Epidermal melanocyte (primary cell): ENCODE data around the gene LRP5.
"Not testable (repeated sequence)": the region's sequence is repeated elsewhere in the genome, so short reads cannot be mapped to it uniquely, and the experiment has no call there.

Experiments used
- DNase-seq: peaks from one replicate; pipeline ENCODE4 v3.0.0; 2011; ENCODE audit warnings: low spot score; ENCODE audit not compliant: insufficient read length

LRP5 gene

DNA sequence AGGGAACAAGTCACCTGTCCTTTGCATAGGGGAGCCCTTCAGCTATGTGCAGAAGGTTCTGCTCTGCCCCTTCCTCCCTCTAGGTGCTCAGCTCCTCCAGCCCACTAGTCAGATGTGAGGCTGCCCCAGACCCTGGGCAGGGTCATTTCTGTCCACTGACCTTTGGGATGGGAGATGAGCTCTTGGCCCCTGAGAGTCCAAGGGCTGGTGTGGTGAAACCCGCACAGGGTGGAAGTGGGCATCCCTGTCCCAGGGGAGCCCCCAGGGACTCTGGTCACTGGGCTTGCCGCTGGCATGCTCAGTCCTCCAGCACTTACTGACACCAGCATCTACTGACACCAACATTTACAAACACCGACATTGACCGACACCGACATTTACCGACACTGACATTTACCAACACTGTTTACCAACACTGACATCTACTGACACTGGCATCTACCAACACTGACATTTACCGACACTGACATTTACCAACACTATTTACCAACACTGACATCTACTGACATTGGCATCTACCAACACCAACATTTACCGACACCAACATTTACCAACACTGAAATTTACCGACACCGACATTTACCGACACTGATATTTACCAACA lies 76.3 kb downstream of the LRP5 start:
- DNase-seq = no peak

DNA sequence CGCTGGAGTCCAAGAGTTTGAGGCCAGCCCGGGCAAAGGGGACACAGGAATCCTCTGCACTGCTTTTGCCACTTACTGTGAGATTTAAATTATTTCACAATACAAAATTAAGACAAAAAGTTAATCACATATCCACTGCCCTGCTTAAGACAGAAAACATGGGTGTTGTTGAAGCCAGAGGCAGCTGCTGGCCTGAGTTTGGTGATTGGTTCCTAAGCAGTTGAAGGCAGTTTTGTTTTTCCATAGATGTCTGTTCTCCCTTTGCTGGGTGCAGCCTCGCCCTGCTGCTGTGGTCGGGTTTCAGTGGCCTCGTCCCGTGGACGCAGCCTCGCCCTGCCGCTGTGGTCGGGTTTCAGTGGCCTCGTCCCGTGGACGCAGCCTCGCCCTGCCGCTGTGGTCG lies 77.9 kb downstream of the LRP5 start:
- DNase-seq = no peak

DNA sequence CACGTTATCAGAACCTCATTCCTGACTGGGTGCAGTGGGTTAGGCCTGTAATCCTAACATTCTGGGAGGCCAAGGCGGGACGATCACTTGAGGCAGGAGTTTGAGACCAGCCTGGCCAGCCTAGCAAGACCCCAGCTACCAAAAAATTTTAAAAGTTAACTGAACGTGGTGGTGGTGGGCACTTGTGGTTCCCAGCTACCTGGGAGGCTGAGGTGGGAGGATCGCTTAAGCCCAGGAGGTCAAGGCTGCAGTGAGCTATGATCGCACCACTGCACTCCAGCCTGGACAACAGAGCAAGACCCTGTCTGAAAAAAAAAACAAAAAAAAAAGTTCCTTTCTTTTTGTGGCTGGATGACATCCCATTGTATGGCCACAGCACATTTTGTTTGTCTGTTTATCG lies 80.4 kb downstream of the LRP5 start:
- DNase-seq = no peak

DNA sequence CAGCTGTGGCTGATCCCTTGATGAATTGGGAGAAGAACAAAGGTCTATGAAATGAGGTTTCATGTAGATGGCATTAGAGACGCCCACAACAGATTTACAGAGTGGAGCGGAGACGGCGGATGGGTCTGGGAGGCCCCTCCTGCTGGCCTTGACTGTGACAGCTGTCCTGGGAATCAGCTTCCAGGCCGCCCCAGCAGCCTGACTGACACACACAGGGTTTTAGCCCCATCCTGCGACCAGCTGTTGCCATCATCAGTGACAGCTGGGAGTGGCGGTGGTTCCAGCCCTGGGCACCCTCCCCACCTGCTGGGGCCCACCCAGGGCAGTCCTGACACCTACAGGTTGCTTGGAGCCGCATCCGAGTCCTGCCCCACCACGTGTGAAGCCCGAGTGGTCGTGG lies 84.1 kb downstream of the LRP5 start:
- DNase-seq = no peak

DNA sequence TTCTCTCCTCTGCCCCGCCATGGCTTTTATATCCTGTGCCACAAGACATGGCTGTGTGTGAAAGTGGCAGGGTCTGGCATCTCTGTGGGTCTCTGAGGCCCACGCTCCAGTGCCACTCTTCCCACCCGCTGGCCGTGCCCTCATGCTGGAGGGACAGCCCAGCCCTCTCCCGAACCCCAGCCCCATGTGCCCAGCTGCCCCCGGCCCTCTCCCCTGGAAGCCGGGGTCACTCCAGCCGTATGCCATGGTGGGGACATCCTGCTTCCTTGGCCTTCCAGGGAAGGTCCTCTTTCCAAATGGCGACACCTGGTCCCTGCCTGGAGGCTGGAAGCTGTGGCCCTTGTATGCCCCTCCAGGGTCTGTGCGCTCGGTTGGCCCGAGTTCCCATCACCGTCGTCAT lies 84.9 kb downstream of the LRP5 start:
- DNase-seq = no peak

DNA sequence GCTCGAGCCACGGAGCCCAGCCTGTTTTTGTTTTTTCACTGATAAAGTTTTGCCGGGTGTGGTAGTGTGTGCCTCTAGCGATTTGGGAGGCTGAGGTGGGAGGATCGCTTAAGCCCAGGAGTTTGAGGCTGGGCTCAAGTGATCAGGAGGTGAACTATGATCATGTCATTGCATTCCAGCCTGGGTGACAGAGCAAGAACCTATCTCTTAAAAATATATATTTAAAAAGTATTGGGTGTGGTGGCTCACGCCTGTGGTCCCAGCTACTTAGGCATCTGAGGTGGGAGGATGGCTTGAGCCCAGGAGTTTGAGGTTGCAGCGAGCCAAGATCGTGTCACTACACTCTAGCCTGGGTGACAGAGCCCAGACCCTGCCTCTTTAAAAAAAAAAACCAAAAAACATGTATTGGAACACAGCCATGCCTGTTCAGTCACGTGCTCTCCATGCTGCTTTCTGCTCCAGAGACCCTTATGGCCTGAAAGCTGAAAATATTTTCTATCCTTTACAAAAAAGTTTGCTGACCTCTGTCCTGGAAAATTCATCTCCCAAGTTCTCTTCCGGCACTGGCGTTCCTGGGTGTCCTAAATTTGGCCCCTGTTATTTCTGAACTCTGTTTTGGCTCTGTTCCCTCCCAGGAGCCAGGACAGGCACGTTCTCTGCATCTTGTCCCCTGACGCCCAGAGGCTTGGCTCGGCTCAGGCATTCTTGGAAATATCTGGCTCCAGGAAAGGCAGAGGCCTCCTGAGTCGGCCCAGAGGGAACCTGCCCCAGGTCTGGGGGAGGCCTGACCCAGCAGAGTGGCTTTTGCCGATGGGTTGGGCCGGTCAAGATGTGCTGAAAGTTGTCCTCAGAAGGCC lies 86.8 kb downstream of the LRP5 start:
- DNase-seq = no peak

DNA sequence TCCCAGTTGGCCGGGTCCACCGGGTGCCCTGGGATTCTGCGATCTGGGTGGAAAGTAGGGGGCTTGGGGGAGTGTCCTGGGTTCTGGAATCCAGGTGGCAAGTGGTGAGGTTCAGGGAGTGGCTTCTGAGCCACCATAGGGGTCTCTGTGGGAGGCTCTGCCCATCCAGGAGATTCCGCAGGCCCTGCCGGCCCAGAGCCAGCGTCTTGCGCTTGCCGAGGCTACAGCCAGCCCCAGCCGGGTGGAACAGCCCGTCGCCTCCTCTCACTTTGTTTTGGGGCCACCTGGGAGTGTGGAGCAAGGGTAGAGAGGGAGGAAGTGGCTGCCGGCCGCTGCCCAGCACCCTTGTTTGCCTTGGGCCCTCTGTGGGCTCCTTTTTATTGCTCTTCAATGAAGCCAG lies 87.5 kb downstream of the LRP5 start:
- no peak for DNase-seq

DNA sequence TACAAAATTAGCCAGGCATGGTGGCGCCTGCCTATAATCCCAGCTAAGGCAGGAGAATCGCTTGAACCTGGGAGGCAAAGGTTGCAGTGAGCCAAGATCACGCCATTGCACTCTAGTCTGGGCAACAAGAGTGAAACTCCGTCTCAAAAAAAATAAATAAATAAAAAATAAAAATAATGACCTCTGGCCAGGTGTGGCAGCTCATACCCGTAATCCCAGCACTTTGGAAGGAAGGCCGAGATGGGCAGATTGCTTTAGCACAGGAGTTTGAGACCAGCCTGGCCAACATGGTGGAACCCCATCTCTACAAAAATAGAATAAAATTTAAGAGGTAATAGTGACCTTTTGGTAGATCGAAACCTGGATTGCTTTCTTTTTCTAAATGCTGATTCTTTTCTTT lies 88.2 kb downstream of the LRP5 start:
- not testable (repeated sequence) for DNase-seq

DNA sequence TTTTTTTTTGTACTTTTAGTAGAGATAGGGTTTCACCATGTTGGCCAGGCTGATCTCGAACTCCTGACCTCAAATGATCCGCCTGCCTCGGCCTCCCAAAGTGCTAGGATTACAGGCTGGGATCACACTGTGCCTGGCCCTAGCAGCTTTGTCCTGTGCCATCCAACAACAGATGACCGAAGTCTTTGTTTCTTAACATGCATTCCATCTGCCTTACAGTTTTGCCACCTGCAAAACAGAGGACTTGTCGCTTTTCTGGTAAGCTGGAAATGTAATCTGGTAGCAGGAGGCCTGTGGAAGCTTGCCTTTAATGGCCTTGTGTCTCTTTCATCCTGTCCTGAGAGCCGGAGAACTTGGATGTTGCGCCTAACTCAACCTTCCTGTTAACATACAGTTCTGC lies 89.5 kb downstream of the LRP5 start:
- no peak for DNase-seq

DNA sequence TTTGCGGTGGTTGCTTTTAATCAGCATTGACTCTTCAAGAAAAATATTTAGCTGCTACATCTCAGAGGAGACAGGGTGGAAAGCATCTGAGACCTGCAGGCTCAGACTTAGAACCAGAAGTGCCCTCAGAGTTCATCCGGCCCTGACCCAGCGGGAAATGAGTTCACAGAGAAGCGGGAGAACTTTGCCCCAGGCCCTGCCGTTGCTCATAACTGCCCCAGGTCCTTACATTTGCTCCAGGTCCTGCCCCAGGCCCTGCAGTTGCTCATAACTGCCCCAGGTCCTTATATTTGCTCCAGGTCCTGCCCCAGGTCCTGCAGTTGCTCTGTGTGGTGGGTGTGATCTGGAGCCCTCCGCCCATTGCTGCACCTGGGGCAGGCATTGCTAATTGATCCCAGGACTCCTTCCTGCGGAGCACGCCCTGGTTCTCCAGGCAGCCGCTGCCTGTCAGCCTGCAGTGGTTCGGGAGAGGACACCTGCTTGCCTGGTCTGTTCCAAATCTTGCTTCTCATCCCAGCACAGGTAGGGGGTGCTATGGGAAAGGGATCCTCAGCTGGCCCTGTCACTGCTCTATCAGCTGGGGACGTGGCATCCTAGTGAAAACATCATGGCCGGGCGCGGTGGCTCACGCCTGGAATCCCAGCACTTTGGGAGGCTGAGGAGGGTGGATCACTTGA lies 90.1 kb downstream of the LRP5 start:
- no peak for DNase-seq

DNA sequence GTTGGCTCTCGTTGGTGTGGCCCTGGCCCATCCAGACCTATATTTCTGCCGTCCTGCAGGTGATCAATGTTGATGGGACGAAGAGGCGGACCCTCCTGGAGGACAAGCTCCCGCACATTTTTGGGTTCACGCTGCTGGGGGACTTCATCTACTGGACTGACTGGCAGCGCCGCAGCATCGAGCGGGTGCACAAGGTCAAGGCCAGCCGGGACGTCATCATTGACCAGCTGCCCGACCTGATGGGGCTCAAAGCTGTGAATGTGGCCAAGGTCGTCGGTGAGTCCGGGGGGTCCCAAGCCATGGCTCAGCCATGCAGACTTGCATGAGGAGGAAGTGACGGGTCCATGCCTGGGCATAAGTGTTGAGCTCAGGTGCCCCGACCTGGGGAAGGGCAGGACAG lies 91.0 kb downstream of the LRP5 start:
- DNase-seq = no peak

DNA sequence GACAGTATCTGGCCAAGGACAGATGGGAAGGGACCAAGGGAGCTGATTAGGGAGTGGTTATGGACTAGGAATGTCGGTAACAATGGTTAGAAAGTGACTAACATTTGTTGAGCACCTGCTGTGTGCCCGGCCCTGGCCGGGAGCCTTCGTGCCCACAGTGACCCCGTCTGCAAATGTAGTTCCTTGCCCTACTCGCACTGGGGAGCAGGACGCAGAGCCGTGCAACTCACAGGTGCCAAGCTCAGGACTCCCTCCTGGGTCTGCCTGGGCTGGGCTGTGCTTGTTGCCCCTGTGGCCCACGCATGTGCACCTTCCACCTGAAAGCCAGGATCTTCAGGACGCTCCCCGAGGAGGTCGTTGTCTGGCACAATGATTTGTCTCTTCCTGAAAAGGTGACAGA lies 91.4 kb downstream of the LRP5 start:
- DNase-seq = no peak

DNA sequence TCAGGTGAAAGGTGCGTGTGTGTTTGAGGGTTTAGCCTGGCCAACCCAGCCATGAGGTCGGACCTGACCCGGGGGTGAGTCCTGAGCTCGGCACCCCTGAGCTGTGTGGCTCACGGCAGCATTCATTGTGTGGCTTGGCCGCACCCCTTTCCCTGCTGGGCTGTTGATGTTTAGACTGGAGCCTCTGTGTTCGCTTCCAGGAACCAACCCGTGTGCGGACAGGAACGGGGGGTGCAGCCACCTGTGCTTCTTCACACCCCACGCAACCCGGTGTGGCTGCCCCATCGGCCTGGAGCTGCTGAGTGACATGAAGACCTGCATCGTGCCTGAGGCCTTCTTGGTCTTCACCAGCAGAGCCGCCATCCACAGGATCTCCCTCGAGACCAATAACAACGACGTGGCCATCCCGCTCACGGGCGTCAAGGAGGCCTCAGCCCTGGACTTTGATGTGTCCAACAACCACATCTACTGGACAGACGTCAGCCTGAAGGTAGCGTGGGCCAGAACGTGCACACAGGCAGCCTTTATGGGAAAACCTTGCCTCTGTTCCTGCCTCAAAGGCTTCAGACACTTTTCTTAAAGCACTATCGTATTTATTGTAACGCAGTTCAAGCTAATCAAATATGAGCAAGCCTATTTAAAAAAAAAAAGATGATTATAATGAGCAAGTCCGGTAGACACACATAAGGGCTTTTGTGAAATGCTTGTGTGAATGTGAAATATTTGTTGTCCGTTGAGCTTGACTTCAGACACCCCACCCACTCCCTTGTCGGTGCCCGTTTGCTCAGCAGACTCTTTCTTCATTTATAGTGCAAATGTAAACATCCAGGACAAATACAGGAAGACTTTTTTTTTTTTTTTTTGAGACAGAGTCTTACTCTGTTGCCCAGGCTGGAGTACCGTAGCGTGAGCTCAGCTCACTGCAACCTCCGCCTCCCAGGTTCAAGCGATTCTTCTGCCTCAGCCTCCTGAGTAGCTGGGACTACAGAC lies 94.2 kb downstream of the LRP5 start:
- DNase-seq = no peak

DNA sequence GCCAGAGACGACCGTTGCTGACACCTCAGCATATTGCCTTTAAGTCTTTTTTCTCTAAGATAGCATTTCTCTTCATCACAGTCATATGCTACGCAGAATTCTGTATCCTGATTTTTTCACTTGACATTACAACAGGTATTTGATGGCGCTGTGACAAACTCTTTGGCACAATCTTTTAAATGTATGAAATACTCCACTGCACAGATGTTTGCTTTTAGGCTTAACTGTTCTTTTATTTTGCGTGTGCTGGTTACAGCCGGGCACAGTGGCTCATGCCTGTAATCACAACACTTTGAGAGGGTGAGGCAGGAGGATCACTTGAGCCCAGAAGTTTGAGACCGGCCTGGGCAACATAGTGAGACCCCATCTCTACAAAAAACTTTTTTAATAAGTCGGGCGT lies 96.1 kb downstream of the LRP5 start:
- no peak for DNase-seq

DNA sequence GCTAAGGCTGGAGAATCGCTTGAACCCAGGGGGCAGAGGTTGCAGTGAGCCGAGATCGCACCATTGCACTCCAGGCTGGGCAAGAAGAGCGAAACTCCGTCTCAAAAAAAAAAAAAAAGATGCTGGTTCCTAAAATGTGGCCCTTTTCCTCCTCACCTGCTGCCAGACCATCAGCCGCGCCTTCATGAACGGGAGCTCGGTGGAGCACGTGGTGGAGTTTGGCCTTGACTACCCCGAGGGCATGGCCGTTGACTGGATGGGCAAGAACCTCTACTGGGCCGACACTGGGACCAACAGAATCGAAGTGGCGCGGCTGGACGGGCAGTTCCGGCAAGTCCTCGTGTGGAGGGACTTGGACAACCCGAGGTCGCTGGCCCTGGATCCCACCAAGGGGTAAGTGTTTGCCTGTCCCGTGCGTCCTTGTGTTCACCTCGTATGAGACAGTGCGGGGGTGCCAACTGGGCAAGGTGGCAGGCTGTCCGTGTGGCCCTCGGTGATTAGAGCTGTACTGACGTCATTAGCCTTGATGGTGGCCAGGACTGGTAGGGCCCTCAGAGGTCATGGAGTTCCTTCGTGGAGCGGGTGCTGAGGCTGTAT lies 97.5 kb downstream of the LRP5 start:
- DNase-seq = no peak

DNA sequence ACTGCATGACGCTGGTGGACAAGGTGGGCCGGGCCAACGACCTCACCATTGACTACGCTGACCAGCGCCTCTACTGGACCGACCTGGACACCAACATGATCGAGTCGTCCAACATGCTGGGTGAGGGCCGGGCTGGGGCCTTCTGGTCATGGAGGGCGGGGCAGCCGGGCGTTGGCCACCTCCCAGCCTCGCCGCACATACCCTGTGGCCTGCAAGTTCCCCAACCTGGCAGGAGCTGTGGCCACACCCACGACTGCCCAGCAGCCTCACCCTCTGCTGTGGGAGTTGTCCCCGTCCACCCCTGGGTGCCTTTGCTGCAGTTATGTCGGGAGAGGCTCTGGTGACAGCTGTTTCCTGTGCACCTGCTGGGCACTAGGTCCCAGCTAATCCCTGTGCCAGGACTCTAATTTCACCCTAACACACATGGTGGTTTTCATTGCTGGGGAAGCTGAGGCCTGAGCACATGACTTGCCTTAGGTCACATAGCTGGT lies 99.2 kb downstream of the LRP5 start:
- no peak for DNase-seq

DNA sequence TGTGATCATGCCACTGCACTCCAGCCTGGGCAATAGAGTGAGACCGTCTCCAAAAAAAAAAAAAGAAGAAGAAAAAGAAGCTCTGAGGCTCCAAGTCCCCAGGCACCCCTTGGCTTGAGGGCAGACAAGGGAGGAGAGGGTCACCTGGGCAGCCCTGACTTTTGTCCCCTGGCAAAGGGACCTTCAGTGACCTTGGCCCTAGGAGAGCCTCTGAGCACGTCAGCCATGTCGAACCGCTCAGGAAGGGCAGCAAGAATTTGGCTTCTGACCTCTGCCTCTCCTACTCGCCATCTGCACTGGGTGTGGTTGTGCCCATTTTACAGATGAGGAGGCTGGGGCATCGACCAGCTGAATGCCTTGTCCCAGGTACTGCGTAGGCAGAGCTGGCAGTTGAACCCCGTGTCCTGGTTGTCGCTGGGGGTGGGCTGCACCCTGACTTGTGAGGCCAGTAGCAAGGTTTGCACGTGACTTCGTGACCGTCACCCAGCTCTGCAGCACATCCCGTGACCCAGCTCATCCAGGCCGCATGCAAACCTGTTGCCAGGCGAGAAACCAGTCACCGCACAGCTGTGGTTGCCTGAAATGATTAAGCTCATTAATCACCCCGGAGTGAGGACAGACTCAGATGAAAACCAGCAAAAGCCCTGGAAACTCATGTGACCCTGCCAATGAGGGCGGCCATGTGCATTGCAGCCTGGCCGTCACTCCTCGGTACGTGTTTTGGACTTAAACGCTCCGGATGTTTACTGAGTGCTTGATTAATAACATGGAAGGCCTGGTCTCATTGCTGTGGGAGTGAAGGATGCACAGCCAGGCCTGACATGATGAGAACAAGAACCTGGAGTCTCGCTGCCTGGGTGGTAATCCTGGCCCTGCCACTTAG lies 100.4 kb downstream of the LRP5 start:
- peak; percentile 53 for DNase-seq

DNA sequence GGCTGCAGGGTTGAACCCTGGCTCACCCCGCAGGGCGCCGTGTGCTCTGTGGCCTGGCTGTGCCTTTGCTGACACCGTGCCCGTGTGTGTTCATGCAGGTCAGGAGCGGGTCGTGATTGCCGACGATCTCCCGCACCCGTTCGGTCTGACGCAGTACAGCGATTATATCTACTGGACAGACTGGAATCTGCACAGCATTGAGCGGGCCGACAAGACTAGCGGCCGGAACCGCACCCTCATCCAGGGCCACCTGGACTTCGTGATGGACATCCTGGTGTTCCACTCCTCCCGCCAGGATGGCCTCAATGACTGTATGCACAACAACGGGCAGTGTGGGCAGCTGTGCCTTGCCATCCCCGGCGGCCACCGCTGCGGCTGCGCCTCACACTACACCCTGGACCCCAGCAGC lies 101.2 kb downstream of the LRP5 start:
- DNase-seq = no peak

DNA sequence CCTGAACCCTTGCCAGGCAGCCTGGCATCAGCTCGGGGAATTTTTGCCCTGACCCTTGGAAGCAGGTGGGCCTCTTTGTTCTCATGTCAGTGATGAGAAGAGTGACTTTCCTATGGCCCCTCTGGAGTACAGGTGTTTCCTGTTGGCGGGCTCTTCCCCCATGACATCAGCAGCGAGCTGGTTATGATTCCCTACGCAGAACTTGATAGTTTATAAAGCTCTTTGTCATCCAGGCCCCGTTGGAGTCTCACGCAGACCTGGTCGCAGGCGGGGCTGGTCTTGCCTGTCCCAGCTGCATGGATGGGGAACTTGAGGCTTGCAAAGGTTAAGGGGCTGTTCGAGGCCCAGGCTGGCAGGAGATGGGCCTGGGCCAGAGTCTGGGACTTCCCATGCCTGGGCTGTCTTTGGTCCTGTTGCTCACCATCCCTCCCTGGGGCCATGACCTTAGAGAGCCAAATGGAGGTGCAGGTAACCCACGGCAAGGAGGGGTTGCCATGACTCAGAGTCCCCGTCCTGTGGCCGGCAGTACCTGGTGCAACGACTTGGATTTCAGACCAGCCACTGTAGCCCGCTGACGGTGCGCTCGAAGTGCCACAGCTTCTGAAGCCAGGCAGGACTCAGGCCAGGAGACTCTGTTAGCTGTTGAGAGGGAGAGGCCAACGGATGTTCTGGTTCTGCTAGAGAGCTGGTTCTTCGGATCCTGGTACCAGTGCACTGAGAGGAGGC lies 102.3 kb downstream of the LRP5 start:
- DNase-seq = no peak
